Measurements from ENCODE around the gene SLC24A4.

GRCh38 chr14:92407410-92407809 is 84.4 kb downstream of the SLC24A4 start:
- TF ChIP-seq, protein P1, sequence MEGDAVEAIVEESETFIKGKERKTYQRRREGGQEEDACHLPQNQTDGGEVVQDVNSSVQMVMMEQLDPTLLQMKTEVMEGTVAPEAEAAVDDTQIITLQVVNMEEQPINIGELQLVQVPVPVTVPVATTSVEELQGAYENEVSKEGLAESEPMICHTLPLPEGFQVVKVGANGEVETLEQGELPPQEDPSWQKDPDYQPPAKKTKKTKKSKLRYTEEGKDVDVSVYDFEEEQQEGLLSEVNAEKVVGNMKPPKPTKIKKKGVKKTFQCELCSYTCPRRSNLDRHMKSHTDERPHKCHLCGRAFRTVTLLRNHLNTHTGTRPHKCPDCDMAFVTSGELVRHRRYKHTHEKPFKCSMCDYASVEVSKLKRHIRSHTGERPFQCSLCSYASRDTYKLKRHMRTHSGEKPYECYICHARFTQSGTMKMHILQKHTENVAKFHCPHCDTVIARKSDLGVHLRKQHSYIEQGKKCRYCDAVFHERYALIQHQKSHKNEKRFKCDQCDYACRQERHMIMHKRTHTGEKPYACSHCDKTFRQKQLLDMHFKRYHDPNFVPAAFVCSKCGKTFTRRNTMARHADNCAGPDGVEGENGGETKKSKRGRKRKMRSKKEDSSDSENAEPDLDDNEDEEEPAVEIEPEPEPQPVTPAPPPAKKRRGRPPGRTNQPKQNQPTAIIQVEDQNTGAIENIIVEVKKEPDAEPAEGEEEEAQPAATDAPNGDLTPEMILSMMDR (IDR thresholded peaks at IDR 0.05) = no peak
- no peak for TF ChIP-seq POLR2A (IDR thresholded peaks at IDR 0.05)

All from uterus (tissue), 2 donors.